Loucy (cell line): ENCODE measurements around the gene ERP27.

ENCODE experiments used
- H2AFZ ChIP-seq: fragments of 200-600 bp; sonication (generic); 2 replicates; pipeline ENCODE4 v1.6.0; 2016; ENCODE audit warnings: antibody characterized with exemption, mild to moderate bottlenecking, low read length, moderate library complexity
- H3F3A ChIP-seq: fragments of 200-600 bp; 2 replicates; pipeline ENCODE4 v1.6.0; 2016; ENCODE audit warnings: antibody characterized with exemption, low read depth, mild to moderate bottlenecking
- H3K27me3 ChIP-seq: fragments of 200-600 bp; sonication (generic); 2 replicates; pipeline ENCODE4 v1.6.1; 2014; ENCODE audit warnings: low read length, mild to moderate bottlenecking; ENCODE audit not compliant: insufficient read depth, poor library complexity, severe bottlenecking
- H3K36me3 ChIP-seq: fragments of 200-600 bp; sonication (generic); 2 replicates; pipeline ENCODE4 v1.6.1; 2016; ENCODE audit warnings: low read length; ENCODE audit not compliant: insufficient read depth
- H3K4me1 ChIP-seq: fragments of 200-600 bp; sonication (generic); 2 replicates; pipeline ENCODE4 v1.5.1; 2014; ENCODE audit warnings: low read length, mild to moderate bottlenecking; ENCODE audit not compliant: insufficient read depth, poor library complexity, severe bottlenecking
- H3K4me2 ChIP-seq: fragments of 200-600 bp; sonication (generic); 2 replicates; pipeline ENCODE4 v1.6.0; 2014; ENCODE audit warnings: antibody characterized with exemption, low read length, low read depth, mild to moderate bottlenecking; ENCODE audit not compliant: poor library complexity, severe bottlenecking
- H3K4me3 ChIP-seq: fragments of 200-600 bp; sonication (generic); 2 replicates; pipeline ENCODE4 v1.5.1; 2014; ENCODE audit warnings: low read length, mild to moderate bottlenecking, mixed read lengths; ENCODE audit not compliant: poor library complexity, severe bottlenecking
- H3K79me2 ChIP-seq: fragments of 200-600 bp; sonication (generic); 2 replicates; pipeline ENCODE4 v1.6.1; 2014; ENCODE audit warnings: low read length; ENCODE audit not compliant: insufficient read depth
- H3K9ac ChIP-seq: fragments of 200-600 bp; sonication (generic); 2 replicates; pipeline ENCODE4 v1.6.0; 2014; ENCODE audit warnings: mild to moderate bottlenecking, low read depth, low read length, moderate library complexity; ENCODE audit not compliant: poor library complexity, severe bottlenecking
- H3K9me2 ChIP-seq: fragments of 200-600 bp; sonication (generic); replicated peaks from 2 replicates; pipeline ENCODE4 v1.6.1; 2016; ENCODE audit warnings: low read depth, low read length, mixed read lengths
- H3K9me3 ChIP-seq: fragments of 200-600 bp; sonication (generic); 2 replicates; pipeline ENCODE4 v1.6.1; 2014; ENCODE audit warnings: mild to moderate bottlenecking, antibody characterized with exemption, low read length, low read depth; ENCODE audit not compliant: insufficient read depth
- H4K20me1 ChIP-seq: fragments of 200-600 bp; sonication (generic); 2 replicates; pipeline ENCODE4 v1.6.0; 2014; ENCODE audit warnings: antibody characterized with exemption, low read length, mild to moderate bottlenecking; ENCODE audit not compliant: insufficient read depth, poor library complexity, severe bottlenecking
- EZH2phosphoT487 ChIP-seq: fragments of 200-600 bp; IDR thresholded peaks from 2 replicates; pipeline ENCODE4 v1.6.1; 2018; ENCODE audit warnings: antibody characterized with exemption, mild to moderate bottlenecking, moderate library complexity, borderline replicate concordance
- TF ChIP-seq, protein P1 (sequence below): fragments of 200-600 bp; sonication (generic); conservative IDR thresholded peaks from 2 replicates; pipeline ENCODE4 v1.5.1; 2014; ENCODE audit warnings: mild to moderate bottlenecking, antibody characterized with exemption, low read length

Gene ERP27

DNA sequence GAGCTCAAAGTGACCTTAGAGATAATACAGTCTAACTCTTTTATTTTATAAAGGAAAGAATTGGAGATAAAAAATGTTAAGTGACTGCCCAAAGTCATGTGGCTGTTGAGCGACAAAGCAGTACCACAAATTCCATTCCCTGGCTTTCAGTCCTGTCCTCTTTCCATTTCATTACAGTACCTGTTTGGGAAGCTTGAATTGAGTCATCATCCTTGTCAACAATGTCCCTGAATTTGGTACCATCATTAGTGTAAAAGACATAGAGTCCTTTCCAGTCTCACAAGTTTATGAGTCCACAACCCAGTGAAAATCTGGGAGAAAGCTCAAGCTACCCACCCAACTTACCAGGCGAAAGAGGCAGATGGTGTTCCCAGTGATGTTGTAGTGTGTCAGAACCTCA is 3.8 kb downstream of the ERP27 start:
- Histone ChIP-seq H3K79me2 (no peaks in the 10 kb centered on the region), H3K27me3 (no peaks in the 10 kb centered on the region), H3K36me3 (peaks cover 7% of the 10 kb centered on the region; the same call in 1 of the 2 replicates), H3K9ac (no peak overlapping the region), H2AFZ (no peak overlapping the region), H4K20me1 (no peaks in the 10 kb centered on the region), H3K4me1 (peaks cover 22% of the 10 kb centered on the region), H3K4me3 (no peak overlapping the region), H3F3A (no peaks in the 10 kb centered on the region), H3K9me3 (no peaks in the 10 kb centered on the region), H3K4me2 (no peak overlapping the region), H3K9me2 (no peaks in the 10 kb centered on the region)
- TF ChIP-seq, protein P1, sequence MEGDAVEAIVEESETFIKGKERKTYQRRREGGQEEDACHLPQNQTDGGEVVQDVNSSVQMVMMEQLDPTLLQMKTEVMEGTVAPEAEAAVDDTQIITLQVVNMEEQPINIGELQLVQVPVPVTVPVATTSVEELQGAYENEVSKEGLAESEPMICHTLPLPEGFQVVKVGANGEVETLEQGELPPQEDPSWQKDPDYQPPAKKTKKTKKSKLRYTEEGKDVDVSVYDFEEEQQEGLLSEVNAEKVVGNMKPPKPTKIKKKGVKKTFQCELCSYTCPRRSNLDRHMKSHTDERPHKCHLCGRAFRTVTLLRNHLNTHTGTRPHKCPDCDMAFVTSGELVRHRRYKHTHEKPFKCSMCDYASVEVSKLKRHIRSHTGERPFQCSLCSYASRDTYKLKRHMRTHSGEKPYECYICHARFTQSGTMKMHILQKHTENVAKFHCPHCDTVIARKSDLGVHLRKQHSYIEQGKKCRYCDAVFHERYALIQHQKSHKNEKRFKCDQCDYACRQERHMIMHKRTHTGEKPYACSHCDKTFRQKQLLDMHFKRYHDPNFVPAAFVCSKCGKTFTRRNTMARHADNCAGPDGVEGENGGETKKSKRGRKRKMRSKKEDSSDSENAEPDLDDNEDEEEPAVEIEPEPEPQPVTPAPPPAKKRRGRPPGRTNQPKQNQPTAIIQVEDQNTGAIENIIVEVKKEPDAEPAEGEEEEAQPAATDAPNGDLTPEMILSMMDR, result no peak
- no peak for TF ChIP-seq EZH2phosphoT487

DNA sequence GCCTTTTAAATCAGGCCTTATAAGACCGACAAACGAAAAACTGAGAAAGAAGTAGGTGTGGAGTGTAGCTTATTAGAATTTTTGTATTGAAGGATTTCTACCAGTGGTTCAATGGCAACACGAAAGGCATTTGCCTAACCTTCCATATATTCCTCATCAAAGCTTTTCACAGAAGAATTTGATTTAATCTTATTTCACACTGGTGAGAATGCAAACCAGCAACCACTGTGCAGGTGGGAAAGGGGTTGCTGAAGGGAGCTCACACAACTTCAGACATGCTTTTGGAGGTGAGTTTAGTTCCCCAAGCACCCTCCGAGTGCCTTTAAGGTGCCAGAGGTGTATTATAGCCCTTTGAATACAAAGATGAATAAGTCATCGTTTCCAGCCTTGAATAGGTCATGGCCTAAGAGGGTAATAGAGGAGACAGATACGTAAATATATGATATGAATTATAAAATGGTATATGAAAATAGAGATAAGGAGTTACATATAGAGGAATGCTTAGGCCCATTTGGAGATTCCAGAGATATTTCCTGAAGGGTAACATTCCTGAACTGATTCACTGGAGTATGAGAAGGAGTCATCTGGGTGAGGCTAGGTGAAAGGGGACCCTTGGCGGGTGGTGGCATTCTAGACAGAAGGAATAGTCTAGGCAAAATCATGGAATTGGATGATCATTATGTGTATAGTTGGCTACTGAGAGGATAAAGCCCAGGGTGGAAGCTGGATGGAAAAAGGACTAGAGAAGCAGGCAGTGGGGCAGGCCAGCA is 6.4 kb downstream of the ERP27 start:
- H3K36me3 ChIP-seq, result peaks cover 1% of the 10 kb centered on the region; the same call in 1 of the 2 replicates
- H3K9ac ChIP-seq, result no peak overlapping the region
- H3K4me2 ChIP-seq, result no peak overlapping the region

DNA sequence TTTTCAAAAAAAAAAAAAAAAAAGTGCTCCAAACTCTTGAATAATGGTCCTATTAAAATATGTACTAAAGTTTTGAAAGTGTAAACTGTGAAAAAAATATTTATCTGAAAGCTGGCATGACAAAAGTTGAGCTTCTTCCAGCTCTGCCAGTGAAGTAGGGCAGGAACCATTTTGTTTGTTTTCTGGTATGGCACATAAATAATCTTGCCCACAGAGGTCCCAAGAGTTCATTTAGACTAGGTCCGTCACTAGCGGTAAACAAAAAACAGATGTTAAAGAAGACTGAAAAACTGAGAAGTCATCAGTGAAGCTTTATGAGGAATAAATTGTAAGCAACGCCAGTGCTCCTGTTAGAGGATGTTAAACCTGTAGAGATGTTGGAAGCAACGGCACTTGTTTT is 7.0 kb downstream of the ERP27 start:
- TF ChIP-seq, protein P1, result no peak
- TF ChIP-seq EZH2phosphoT487, result no peak
- H3K4me3 ChIP-seq, result no peak overlapping the region

More for the DNA sequence above, 6.4 kb downstream of the ERP27 start:
- no peak overlapping the region for H2AFZ ChIP-seq
- H3K27me3 ChIP-seq, result no peaks in the 10 kb centered on the region
- H3K4me1 ChIP-seq, result peaks cover 19% of the 10 kb centered on the region
- H3K4me3 ChIP-seq, result no peak overlapping the region
- H3K79me2 ChIP-seq, result no peaks in the 10 kb centered on the region
- H3K9me2 ChIP-seq, result no peaks in the 10 kb centered on the region
- H3K9me3 ChIP-seq, result no peaks in the 10 kb centered on the region
- TF ChIP-seq EZH2phosphoT487, result no peak
- TF ChIP-seq, protein P1, result no peak
- H3F3A ChIP-seq, result no peaks in the 10 kb centered on the region
- no peaks in the 10 kb centered on the region for H4K20me1 ChIP-seq

More for the DNA sequence above, 7.0 kb downstream of the ERP27 start:
- no peaks in the 10 kb centered on the region for H3K9me2 ChIP-seq
- no peaks in the 10 kb centered on the region for H3K36me3 ChIP-seq
- H3K9ac ChIP-seq, result no peak overlapping the region
- no peak overlapping the region for H2AFZ ChIP-seq
- no peaks in the 10 kb centered on the region for H3K79me2 ChIP-seq
- H4K20me1 ChIP-seq, result no peaks in the 10 kb centered on the region
- no peaks in the 10 kb centered on the region for H3F3A ChIP-seq
- no peak overlapping the region for H3K4me2 ChIP-seq
- no peaks in the 10 kb centered on the region for H3K9me3 ChIP-seq
- H3K27me3 ChIP-seq, result no peaks in the 10 kb centered on the region
- peaks cover 19% of the 10 kb centered on the region for H3K4me1 ChIP-seq
